NB4 (cell line): ENCODE data around the gene MEGF10.

Experiments used
- CTCF ChIP-seq: IDR thresholded peaks from one replicate; pipeline ENCODE4 v1.5.1; 2012; ENCODE audit warnings: low read depth, low read length
- MAX ChIP-seq: IDR thresholded peaks from 2 replicates; pipeline ENCODE4 v1.6.1; 2011; ENCODE audit warnings: low read depth, low read length
- POLR2A ChIP-seq: IDR thresholded peaks from 2 replicates; pipeline ENCODE4 v1.6.1; 2011; ENCODE audit warnings: mild to moderate bottlenecking; ENCODE audit not compliant: insufficient read length; ENCODE audit errors: extremely low read depth

DNA sequence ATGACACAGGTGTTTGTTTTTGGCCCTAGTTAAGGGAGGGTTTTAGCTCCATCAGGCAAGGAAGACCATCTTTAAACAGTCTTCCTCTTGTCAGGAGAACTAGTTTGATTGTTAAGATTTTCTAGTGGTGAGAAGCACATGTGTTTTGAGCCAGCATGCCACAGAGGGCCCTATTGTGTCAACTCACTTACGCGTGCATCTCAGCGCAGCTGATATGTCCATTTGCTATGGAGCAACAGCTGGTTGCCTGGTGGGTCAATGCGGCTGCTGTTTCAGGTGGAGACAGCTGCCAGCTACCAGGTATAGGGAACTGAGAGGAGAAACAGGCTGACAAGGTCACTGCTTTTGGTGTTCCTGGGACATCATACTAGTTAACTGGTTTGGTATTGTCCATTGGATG is 126.3 kb downstream of the MEGF10 start:
- TF ChIP-seq POLR2A (no peak), CTCF (no peak), MAX (no peak)
